IMR-90 (cell line): ENCODE results near the gene DSCAM. TPM values are rescaled to one million over a fixed set of nuclear protein-coding genes. Genes with fewer than 3 reads are reported as not detected.

Experiments used
- ATAC-seq: fragments of 200-7000 bp; cut with Tn5 transposase; 2 replicates; pipeline ENCODE4 v1.9.1; 2020; ENCODE audit warnings: low read depth, mild to moderate bottlenecking, moderate library complexity
- BruUV-seq: library from RNA; stranded (reverse); fragments of 400-500 nt; replicated peaks from 2 replicates; lab custom pipeline; 2021; lab: Mats Ljungman, UMichigan
- CTCF ChIA-PET: fragments of 300-600 bp; formaldehyde crosslinking; extraction: SDS; loops from one replicate; lab custom pipeline; 2021; ENCODE audit warnings: antibody characterized with exemption; lab: Yijun Ruan, JAX
- POLR2A ChIA-PET: fragments of 300-600 bp; sonication (Branson Sonifier 250); formaldehyde crosslinking; loops from one replicate; lab custom pipeline; 2022; ENCODE audit warnings: antibody characterized with exemption; ENCODE audit not compliant: unreplicated experiment; lab: Charles Lee
- DNase-seq: peaks from one replicate; pipeline ENCODE4 v3.0.0; 2013
- H2AFZ ChIP-seq: replicated peaks from 2 replicates; pipeline ENCODE3; 2013; ENCODE audit warnings: low read length, mild to moderate bottlenecking; ENCODE audit not compliant: poor library complexity
- H2AK5ac ChIP-seq: 2 replicates; pipeline ENCODE4 v1.6.1; 2013; ENCODE audit warnings: low read depth, low read length, inconsistent platforms
- H2AK9ac ChIP-seq: replicated peaks from 2 replicates; pipeline ENCODE3; 2013; ENCODE audit warnings: mild to moderate bottlenecking, low read depth, low read length, moderate library complexity; ENCODE audit not compliant: poor library complexity
- H2BK120ac ChIP-seq: 2 replicates; pipeline ENCODE4 v1.6.1; 2013; ENCODE audit warnings: low read depth, low read length, inconsistent platforms
- H2BK15ac ChIP-seq: 3 replicates; pipeline ENCODE4 v1.6.1; 2013; ENCODE audit warnings: low read depth, low read length, inconsistent platforms
- H2BK20ac ChIP-seq: 2 replicates; pipeline ENCODE4 v1.6.1; 2013; ENCODE audit warnings: low read depth, mild to moderate bottlenecking, inconsistent platforms, low read length, moderate library complexity
- H2BK5ac ChIP-seq: 2 replicates; pipeline ENCODE4 v1.6.1; 2013; ENCODE audit warnings: mild to moderate bottlenecking, low read depth, low read length, inconsistent platforms; ENCODE audit not compliant: poor library complexity, severe bottlenecking
- H3K14ac ChIP-seq: replicated peaks from 2 replicates; pipeline ENCODE4 v1.6.1; 2013; ENCODE audit warnings: low read depth, low read length, inconsistent platforms
- H3K18ac ChIP-seq: 2 replicates; pipeline ENCODE4 v1.6.1; 2013; ENCODE audit warnings: low read depth, low read length, control low read depth
- H3K23ac ChIP-seq: 2 replicates; pipeline ENCODE4 v1.6.1; 2013; ENCODE audit warnings: low read depth, low read length, inconsistent platforms
- H3K27ac ChIP-seq: 2 replicates; pipeline ENCODE4 v1.5.1; 2013; ENCODE audit warnings: mild to moderate bottlenecking, control low read depth, low read length; ENCODE audit not compliant: insufficient read depth
- H3K27me3 ChIP-seq: 2 replicates; pipeline ENCODE4 v1.6.1; 2013; ENCODE audit warnings: low read length; ENCODE audit not compliant: control insufficient read depth, insufficient read depth
- H3K36me3 ChIP-seq: 2 replicates; pipeline ENCODE4 v1.6.1; 2013; ENCODE audit warnings: low read length, mixed read lengths; ENCODE audit not compliant: control insufficient read depth, insufficient read depth
- H3K4ac ChIP-seq: 2 replicates; pipeline ENCODE4 v1.6.1; 2013; ENCODE audit warnings: low read depth, low read length, inconsistent platforms
- H3K4me1 ChIP-seq: 2 replicates; pipeline ENCODE4 v1.6.1; 2013; ENCODE audit warnings: low read length, mixed read lengths; ENCODE audit not compliant: control insufficient read depth, insufficient read depth
- H3K4me2 ChIP-seq: 2 replicates; pipeline ENCODE4 v1.6.1; 2013; ENCODE audit warnings: low read depth, mild to moderate bottlenecking, control low read depth, low read length, moderate library complexity
- H3K4me3 ChIP-seq: 2 replicates; pipeline ENCODE4 v1.5.1; 2013; ENCODE audit warnings: low read depth, mild to moderate bottlenecking, control low read depth, low read length, moderate library complexity; ENCODE audit not compliant: insufficient read depth
- H3K56ac ChIP-seq: 2 replicates; pipeline ENCODE4 v1.6.1; 2013; ENCODE audit warnings: low read length, inconsistent platforms; ENCODE audit not compliant: insufficient read depth; ENCODE audit errors: extremely low read depth
- H3K79me1 ChIP-seq, 2 experiments: 2 replicates each; pipeline ENCODE4 v1.6.1; 2013; ENCODE audit warnings: low read length in 2 of 2, inconsistent platforms in 1 of 2, low read depth in 1 of 2
- H3K9ac ChIP-seq: 2 replicates; pipeline ENCODE4 v1.6.1; 2013; ENCODE audit warnings: low read depth, low read length, control low read depth
- H3K9me1 ChIP-seq: 2 replicates; pipeline ENCODE4 v1.6.1; 2013; ENCODE audit warnings: low read length, inconsistent platforms; ENCODE audit not compliant: insufficient read depth
- H3K9me3 ChIP-seq: 2 replicates; pipeline ENCODE4 v1.6.1; 2013; ENCODE audit warnings: low read length; ENCODE audit not compliant: control insufficient read depth, insufficient read depth
- H4K20me1 ChIP-seq: 2 replicates; pipeline ENCODE4 v1.6.1; 2013; ENCODE audit warnings: low read length, inconsistent platforms; ENCODE audit not compliant: insufficient read depth
- H4K5ac ChIP-seq: 2 replicates; pipeline ENCODE4 v1.6.1; 2013; ENCODE audit warnings: mild to moderate bottlenecking, low read depth, low read length, control low read depth
- H4K8ac ChIP-seq, 2 experiments: 2 replicates each; pipeline ENCODE4 v1.6.1; 2013; ENCODE audit warnings: low read depth in 2 of 2, low read length in 2 of 2, control low read depth in 1 of 2, inconsistent platforms in 1 of 2
- H4K91ac ChIP-seq: 2 replicates; pipeline ENCODE4 v1.6.1; 2013; ENCODE audit warnings: low read depth, low read length, inconsistent platforms; ENCODE audit not compliant: insufficient read depth
- CEBPB ChIP-seq: IDR thresholded peaks from 2 replicates; pipeline ENCODE4 v1.6.1; 2012; ENCODE audit warnings: low read depth, low read length, improper control_type of control experiment
- CTCF ChIP-seq: conservative IDR thresholded peaks from 2 replicates; pipeline ENCODE4 v1.5.1; 2012; ENCODE audit warnings: mild to moderate bottlenecking, low read depth, low read length, improper control_type of control experiment
- NFE2L2 ChIP-seq: fragments of 150-350 bp; IDR thresholded peaks from 2 replicates; pipeline ENCODE4 v1.6.1; 2016; ENCODE audit warnings: low read depth, mild to moderate bottlenecking, low read length
- RCOR1 ChIP-seq: IDR thresholded peaks from 2 replicates; pipeline ENCODE4 v1.6.1; 2012; ENCODE audit warnings: mild to moderate bottlenecking, low read length, improper control_type of control experiment; ENCODE audit not compliant: insufficient replicate concordance
- SMC3 ChIP-seq: fragments of 150-350 bp; IDR thresholded peaks from 2 replicates; pipeline ENCODE4 v1.6.1; 2016; ENCODE audit warnings: low read depth, mild to moderate bottlenecking, antibody characterized with exemption, low read length, moderate library complexity
- WGBS, 2 experiments: methylation state at CpG; one replicate each; pipeline versions ENCODE4 v1.1.5 to v1.1.7; 2013; ENCODE audit warnings: missing lambda C conversion rate in 2 of 2; ENCODE audit not compliant: insufficient read length in 1 of 2; ENCODE audit errors: extremely low coverage in 2 of 2; 5-methylcytosine and 5-hydroxymethylcytosine counted together
- dilution Hi-C: fragments of 300-500 bp; cut with HindIII; formaldehyde crosslinking; loops from one replicate; pipeline ENCODE4 v1.14.3; 2018; ENCODE audit warnings: low sequenced_read_pairs; ENCODE audit not compliant: unreplicated experiment
- in situ Hi-C: fragments of 300-500 bp; cut with MboI; formaldehyde crosslinking; loops from 3 replicates; pipeline ENCODE4 v1.14.3; 2019; ENCODE audit warnings: low sequenced_read_pairs, inconsistent platforms, mixed read lengths
- intact Hi-C: fragments of 100-400 bp; cut with micrococcal nuclease; formaldehyde crosslinking; loops from 2 replicates; pipeline ENCODE4 v1.10.0; 2022
- polyA plus RNA-seq, 3 experiments: library from polyadenylated mRNA; depleted of rRNA; stranded (reverse); fragments of >200 nt; gene quantifications; 2 replicates each; pipeline ENCODE4 v1.2.3, GENCODE V29; 2012; ENCODE audit warnings: low replicate concordance in 1 of 3
- total RNA-seq: library from RNA; depleted of rRNA; stranded (reverse); fragments of >200 nt; gene quantifications from 2 replicates; pipeline ENCODE4 v1.2.3, GENCODE V29; 2012

DSCAM gene
- total and polyA plus RNA-seq, 2 of the 4 experiments (the other 2 are of a cell fraction), result under 0.01 to 0.02 TPM

- no peak overlapping the region for H2AK9ac ChIP-seq
- no peak overlapping the region for H4K5ac ChIP-seq
- no peaks in the 10 kb centered on the region for H4K20me1 ChIP-seq
- H4K91ac ChIP-seq, result no peak overlapping the region
- H3K4me1 ChIP-seq, result no peaks in the 10 kb centered on the region
- no peak overlapping the region for H3K4me2 ChIP-seq
- no peak overlapping the region for H3K27ac ChIP-seq
- H3K79me1 ChIP-seq, result no peaks in the 10 kb centered on the region
- ChIA-PET CTCF (no interaction called here), POLR2A (no interaction called here)
- TF ChIP-seq SMC3 (no peak), CTCF (no peak), RCOR1 (no peak), CEBPB (no peak), NFE2L2 (no peak)
- no peak overlapping the region for H3K9ac ChIP-seq
- no peaks in the 10 kb centered on the region for H3K27me3 ChIP-seq
- intact Hi-C loops, result no loop called here
- ATAC-seq, result no peak
- no peak overlapping the region for H2BK5ac ChIP-seq
- H3K18ac ChIP-seq, result no peak overlapping the region
- no peak overlapping the region for H4K8ac ChIP-seq
- no peak overlapping the region for H2AFZ ChIP-seq
- H2BK120ac ChIP-seq, result no peak overlapping the region
- H3K36me3 ChIP-seq, result no peaks in the 10 kb centered on the region
- in situ Hi-C loops, result no loop called here
- H3K4ac ChIP-seq, result no peak overlapping the region
- H3K4me3 ChIP-seq, result no peak overlapping the region
- no peak overlapping the region for H3K14ac ChIP-seq
- no peak overlapping the region for H3K56ac ChIP-seq
- no peak overlapping the region for H2BK20ac ChIP-seq
- WGBS, 2 experiments, result no CpG with 5 or more reads among the region's 4 CpGs
- no peak for DNase-seq
- H2BK15ac ChIP-seq, result no peak overlapping the region
- H3K23ac ChIP-seq, result no peak overlapping the region
- H2AK5ac ChIP-seq, result no peak overlapping the region
- no peaks in the 10 kb centered on the region for H3K9me1 ChIP-seq
- dilution Hi-C loops, result no loop called here
- peaks cover 15% of the 10 kb centered on the region for H3K9me3 ChIP-seq
- no TSS peak for BruUV-seq
Measured at GRCh38 chr21:40070871-40071270, 776.1 kb downstream of the DSCAM start.
